ENCODE data around the gene CXXC1. TPM values are rescaled to one million over a fixed set of nuclear protein-coding genes. Genes with fewer than 3 reads are reported as not detected.

Gene CXXC1
- total RNA-seq, 2 experiments from 2014 or later: 54.4 to 97.4 TPM

GRCh38 chr18:50287028-50287440 lies 458 bp downstream of the CXXC1 start:
- no peak overlapping the region; the same call in 1 of the 2 replicates for H2AFZ ChIP-seq (ENCODE audit: low read length)
- no TSS peak for BruUV-seq (replicated peaks)

GRCh38 chr18:50286391-50287027 lies 983 bp downstream of the CXXC1 start:
- no peak overlapping the region for H2AFZ ChIP-seq (ENCODE audit: low read length)
- peaks cover 6% of the 10 kb centered on the region for H3K4me1 ChIP-seq (ENCODE audit: insufficient read depth, low read length, poor library complexity, severe bottlenecking)
- peaks cover 17% of the 10 kb centered on the region for H3K79me2 ChIP-seq (ENCODE audit: insufficient read depth, low read depth, low read length)
- H3K27ac ChIP-seq (ENCODE audit: low read depth, low read length, poor library complexity, severe bottlenecking): peak overlapping the region; percentile 47
- POLR2A ChIA-PET: no interaction called here
- no peaks in the 10 kb centered on the region for H3K9me3 ChIP-seq (ENCODE audit: low read length)
- no peak for TF ChIP-seq EZH2phosphoT487 (IDR thresholded peaks at IDR 0.05; ENCODE audit: borderline replicate concordance, low read depth, low read length)
- TF ChIP-seq CTCF (conservative IDR thresholded peaks at IDR 0.05; ENCODE audit: low read length): no peak
- H3K36me3 ChIP-seq (ENCODE audit: insufficient read depth, low read length): peaks cover 40% of the 10 kb centered on the region
- CTCF ChIA-PET (ENCODE audit: unreplicated experiment): no interaction called here
- peak overlapping the region; percentile 100 for H3K4me3 ChIP-seq (ENCODE audit: low read depth, low read length, poor library complexity, severe bottlenecking)
- no TSS peak for BruUV-seq (replicated peaks)
- no peaks in the 10 kb centered on the region for H4K20me1 ChIP-seq (ENCODE audit: insufficient read depth, low read length)
- DNase-seq (ENCODE audit: low spot score): peak; percentile 43
- intact Hi-C loops (cut with micrococcal nuclease; ENCODE audit: unreplicated experiment): loop anchor here (1.0 to 2.0 kb wide), 3 partner anchors 20 to 70 kb away; no protein-coding TSS in a partner anchor
- peak overlapping the region; percentile 72 for H3K4me2 ChIP-seq (ENCODE audit: low read length)
- H3K9me2 ChIP-seq (ENCODE audit: insufficient read depth, low read length): no peaks in the 10 kb centered on the region

More at GRCh38 chr18:50287028-50287440, 458 bp downstream of the CXXC1 start:
- peak overlapping the region; percentile 47 for H3K27ac ChIP-seq (ENCODE audit: low read depth, low read length, poor library complexity, severe bottlenecking)
- peaks cover 17% of the 10 kb centered on the region for H3K79me2 ChIP-seq (ENCODE audit: insufficient read depth, low read depth, low read length)
- DNase-seq (ENCODE audit: low spot score): no peak
- H3K4me3 ChIP-seq (ENCODE audit: low read depth, low read length, poor library complexity, severe bottlenecking): peak overlapping the region; percentile 100
- POLR2A ChIA-PET: no interaction called here
- no peaks in the 10 kb centered on the region for H3K9me2 ChIP-seq (ENCODE audit: insufficient read depth, low read length)
- peaks cover 37% of the 10 kb centered on the region for H3K36me3 ChIP-seq (ENCODE audit: insufficient read depth, low read length)
- TF ChIP-seq EZH2phosphoT487 (IDR thresholded peaks at IDR 0.05; ENCODE audit: borderline replicate concordance, low read depth, low read length): no peak
- no peak for TF ChIP-seq CTCF (conservative IDR thresholded peaks at IDR 0.05; ENCODE audit: low read length)
- intact Hi-C loops (cut with micrococcal nuclease; ENCODE audit: unreplicated experiment): loop anchor here (1.0 to 2.0 kb wide), 3 partner anchors 20 to 69 kb away; no protein-coding TSS in a partner anchor
- H4K20me1 ChIP-seq (ENCODE audit: insufficient read depth, low read length): no peaks in the 10 kb centered on the region
- CTCF ChIA-PET (ENCODE audit: unreplicated experiment): no interaction called here
- H3K4me1 ChIP-seq (ENCODE audit: insufficient read depth, low read length, poor library complexity, severe bottlenecking): peaks cover 2% of the 10 kb centered on the region
- peak overlapping the region; percentile 72 for H3K4me2 ChIP-seq (ENCODE audit: low read length)
- no peaks in the 10 kb centered on the region for H3K9me3 ChIP-seq (ENCODE audit: low read length)

GRCh38 chr18:50285631-50286321 lies 1.7 kb downstream of the CXXC1 start:
- Histone ChIP-seq H3K4me1 (ENCODE audit: insufficient read depth, low read length, poor library complexity, severe bottlenecking) (peaks cover 6% of the 10 kb centered on the region), H3K36me3 (ENCODE audit: insufficient read depth, low read length) (peaks cover 40% of the 10 kb centered on the region), H2AFZ (ENCODE audit: low read length) (no peak overlapping the region), H3K4me2 (ENCODE audit: low read length) (peak overlapping the region; percentile 72), H3K27ac (ENCODE audit: low read depth, low read length, poor library complexity, severe bottlenecking) (no peak overlapping the region), H3K9me2 (ENCODE audit: insufficient read depth, low read length) (no peaks in the 10 kb centered on the region), H3K9me3 (ENCODE audit: low read length) (no peaks in the 10 kb centered on the region), H4K20me1 (ENCODE audit: insufficient read depth, low read length) (no peaks in the 10 kb centered on the region), H3K79me2 (ENCODE audit: insufficient read depth, low read depth, low read length) (peaks cover 20% of the 10 kb centered on the region), H3K4me3 (ENCODE audit: low read depth, low read length, poor library complexity, severe bottlenecking) (peak overlapping the region; percentile 100)
- intact Hi-C loops (cut with micrococcal nuclease; ENCODE audit: unreplicated experiment): loop anchor here (2.0 kb wide), 1 partner anchor 21 kb away; no protein-coding TSS in a partner anchor
- CTCF ChIA-PET (ENCODE audit: unreplicated experiment): no interaction called here
- TF ChIP-seq EZH2phosphoT487 (IDR thresholded peaks at IDR 0.05; ENCODE audit: borderline replicate concordance, low read depth, low read length): no peak
- TF ChIP-seq CTCF (conservative IDR thresholded peaks at IDR 0.05; ENCODE audit: low read length): no peak
- no peak for DNase-seq (ENCODE audit: low spot score)
- POLR2A ChIA-PET: no interaction called here
- no TSS peak for BruUV-seq (replicated peaks)

Data from OCI-LY7 (cell line).